Measurements from ENCODE around the gene GABARAPL2.

GABARAPL2 gene

DNA sequence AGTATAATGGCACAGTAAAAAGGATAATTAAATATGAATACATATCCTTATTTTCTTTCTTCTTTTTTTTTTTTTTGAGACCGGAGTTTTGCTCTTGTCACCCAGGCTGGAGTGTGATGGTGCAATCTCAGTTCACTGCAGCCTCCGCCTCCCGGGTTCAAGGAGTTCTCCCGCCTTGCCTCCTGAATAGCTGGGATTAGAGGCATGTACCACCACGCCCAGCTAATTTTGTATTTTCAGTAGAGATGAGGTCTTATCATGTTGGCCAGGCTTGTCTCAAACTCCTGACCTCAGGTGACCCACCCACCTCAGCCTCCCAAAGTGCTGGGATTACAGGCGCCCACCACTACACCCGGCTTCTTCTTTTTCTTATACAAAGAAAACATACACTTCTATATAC, 12.0 kb downstream of the GABARAPL2 start:
- no peak overlapping the region for H3K27ac ChIP-seq
- TF ChIP-seq, protein P1, sequence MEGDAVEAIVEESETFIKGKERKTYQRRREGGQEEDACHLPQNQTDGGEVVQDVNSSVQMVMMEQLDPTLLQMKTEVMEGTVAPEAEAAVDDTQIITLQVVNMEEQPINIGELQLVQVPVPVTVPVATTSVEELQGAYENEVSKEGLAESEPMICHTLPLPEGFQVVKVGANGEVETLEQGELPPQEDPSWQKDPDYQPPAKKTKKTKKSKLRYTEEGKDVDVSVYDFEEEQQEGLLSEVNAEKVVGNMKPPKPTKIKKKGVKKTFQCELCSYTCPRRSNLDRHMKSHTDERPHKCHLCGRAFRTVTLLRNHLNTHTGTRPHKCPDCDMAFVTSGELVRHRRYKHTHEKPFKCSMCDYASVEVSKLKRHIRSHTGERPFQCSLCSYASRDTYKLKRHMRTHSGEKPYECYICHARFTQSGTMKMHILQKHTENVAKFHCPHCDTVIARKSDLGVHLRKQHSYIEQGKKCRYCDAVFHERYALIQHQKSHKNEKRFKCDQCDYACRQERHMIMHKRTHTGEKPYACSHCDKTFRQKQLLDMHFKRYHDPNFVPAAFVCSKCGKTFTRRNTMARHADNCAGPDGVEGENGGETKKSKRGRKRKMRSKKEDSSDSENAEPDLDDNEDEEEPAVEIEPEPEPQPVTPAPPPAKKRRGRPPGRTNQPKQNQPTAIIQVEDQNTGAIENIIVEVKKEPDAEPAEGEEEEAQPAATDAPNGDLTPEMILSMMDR (IDR thresholded peaks at IDR 0.05; ENCODE audit: low read depth, low read length, missing control alignments), result no peak
- H3K36me3 ChIP-seq (replicated peaks), result peaks cover 36% of the 10 kb centered on the region
- in situ Hi-C loops (cut with HindIII; ENCODE audit: low pct_ligation_motif_present, low sequenced_read_pairs), result no loop called here
- H3K4me3 ChIP-seq (ENCODE audit: low read depth, low read length), result no peak overlapping the region
- no peaks in the 10 kb centered on the region for H3K27me3 ChIP-seq (replicated peaks)
- DNase-seq, result no peak

DNA sequence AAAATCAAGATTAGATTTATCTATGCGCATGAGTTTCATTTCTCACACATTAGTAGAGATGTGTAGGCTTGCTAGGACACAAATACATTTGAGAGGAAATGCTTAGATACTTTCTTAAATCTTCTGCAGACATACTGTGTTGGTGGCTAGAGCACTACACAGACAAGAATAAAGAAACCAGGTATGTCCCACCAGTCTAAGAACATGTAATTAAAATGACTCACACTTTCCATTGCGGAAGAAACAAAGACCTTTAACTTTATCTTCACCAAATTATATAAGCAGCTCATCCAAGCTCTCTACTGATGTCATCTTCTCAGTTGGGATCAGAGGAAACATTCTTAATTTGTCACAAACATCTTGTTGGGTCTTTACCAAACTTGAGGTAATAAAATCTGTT, 12.5 kb downstream of the GABARAPL2 start:
- H3K27ac ChIP-seq, result no peak overlapping the region
- in situ Hi-C loops (cut with HindIII; ENCODE audit: low pct_ligation_motif_present, low sequenced_read_pairs), result no loop called here
- no peak for DNase-seq
- TF ChIP-seq, protein P1 (IDR thresholded peaks at IDR 0.05; ENCODE audit: low read depth, low read length, missing control alignments), result no peak
- no peak overlapping the region for H3K4me3 ChIP-seq (ENCODE audit: low read depth, low read length)
- H3K36me3 ChIP-seq (replicated peaks), result peaks cover 36% of the 10 kb centered on the region
- no peaks in the 10 kb centered on the region for H3K27me3 ChIP-seq (replicated peaks)

GRCh38 chr16:75579281-75579834, 13.2 kb downstream of the GABARAPL2 start:
- Histone ChIP-seq H3K27me3 (replicated peaks) (no peaks in the 10 kb centered on the region), H3K36me3 (replicated peaks) (peaks cover 36% of the 10 kb centered on the region), H3K4me3 (ENCODE audit: low read depth, low read length) (no peak overlapping the region), H3K27ac (no peak overlapping the region)
- no peak for DNase-seq
- in situ Hi-C loops (cut with HindIII; ENCODE audit: low pct_ligation_motif_present, low sequenced_read_pairs), result no loop called here
- TF ChIP-seq, protein P1 (IDR thresholded peaks at IDR 0.05; ENCODE audit: low read depth, low read length, missing control alignments), result no peak

DNA sequence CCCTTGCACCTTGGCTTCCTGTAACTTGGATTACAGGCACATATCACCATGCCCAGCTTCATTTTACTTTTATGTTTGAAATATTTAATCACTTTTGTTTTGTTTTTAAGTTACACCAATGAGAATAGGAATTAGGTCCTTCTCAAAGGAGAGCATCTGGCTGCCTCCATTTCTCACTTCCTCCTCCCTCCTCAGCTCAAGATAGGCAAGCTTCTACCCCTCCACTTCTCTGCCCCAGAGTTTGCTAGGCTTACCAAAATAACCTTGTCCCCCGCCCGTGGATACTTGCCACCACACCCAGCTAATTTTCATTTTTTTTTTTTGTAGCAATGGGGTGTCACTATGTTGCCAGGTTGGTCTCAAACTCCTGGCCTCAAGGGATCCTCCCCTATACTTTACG, 17.9 kb downstream of the GABARAPL2 start:
- TF ChIP-seq, protein P1 (IDR thresholded peaks at IDR 0.05; ENCODE audit: low read depth, low read length, missing control alignments), result no peak
- Histone ChIP-seq H3K36me3 (replicated peaks) (peaks cover 10% of the 10 kb centered on the region), H3K27ac (no peak overlapping the region), H3K4me3 (ENCODE audit: low read depth, low read length) (no peak overlapping the region), H3K27me3 (replicated peaks) (no peaks in the 10 kb centered on the region)
- DNase-seq, result no peak
- in situ Hi-C loops (cut with HindIII; ENCODE audit: low pct_ligation_motif_present, low sequenced_read_pairs), result no loop called here

DNA sequence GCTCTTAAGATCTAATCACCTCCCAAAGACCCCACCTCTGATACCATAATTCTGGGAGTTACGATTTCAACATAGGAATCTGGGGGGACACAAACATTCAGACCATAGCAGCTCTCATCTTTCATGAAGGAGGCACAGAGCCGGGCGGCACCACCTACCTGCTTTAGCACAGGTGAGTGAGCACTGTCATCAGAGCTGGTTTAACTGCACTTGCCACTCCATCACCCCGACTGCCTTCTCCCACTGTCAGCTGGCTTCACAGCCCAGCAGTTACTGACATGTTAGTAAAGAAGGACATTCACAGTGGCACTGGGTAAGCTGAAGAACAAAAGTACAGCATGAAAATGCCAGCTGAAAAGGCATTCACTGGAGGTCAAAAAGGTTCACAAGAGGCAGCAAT, 22.5 kb downstream of the GABARAPL2 start:
- no peaks in the 10 kb centered on the region for H3K36me3 ChIP-seq (replicated peaks)
- no peak for DNase-seq
- no peak overlapping the region for H3K4me3 ChIP-seq (ENCODE audit: low read depth, low read length)
- H3K27ac ChIP-seq, result no peak overlapping the region
- TF ChIP-seq, protein P1 (IDR thresholded peaks at IDR 0.05; ENCODE audit: low read depth, low read length, missing control alignments), result no peak
- no peaks in the 10 kb centered on the region for H3K27me3 ChIP-seq (replicated peaks)
- in situ Hi-C loops (cut with HindIII; ENCODE audit: low pct_ligation_motif_present, low sequenced_read_pairs), result no loop called here

- Histone ChIP-seq H3K27me3 (replicated peaks) (no peaks in the 10 kb centered on the region), H3K4me3 (ENCODE audit: low read depth, low read length) (no peak overlapping the region), H3K36me3 (replicated peaks) (no peaks in the 10 kb centered on the region), H3K27ac (no peak overlapping the region)
- DNase-seq, result no peak
- in situ Hi-C loops (cut with HindIII; ENCODE audit: low pct_ligation_motif_present, low sequenced_read_pairs), result no loop called here
- TF ChIP-seq, protein P1 (IDR thresholded peaks at IDR 0.05; ENCODE audit: low read depth, low read length, missing control alignments), result no peak
Observed at GRCh38 chr16:75589306-75589705, 23.1 kb downstream of the GABARAPL2 start.

Measured in brain microvascular endothelial cell (primary cell).